Vagina (tissue), 2 donors: ENCODE results near the gene STARD3.

Experiments
- POLR2A ChIP-seq, 2 donors: fragments of 450-650 bp; IDR thresholded peaks; one replicate each; pipeline ENCODE4 v1.6.1; 2017; ENCODE audit warnings: antibody characterized with exemption in 2 of 2, mild to moderate bottlenecking in 2 of 2, moderate library complexity in 2 of 2
- POLR2AphosphoS5 ChIP-seq, 2 donors: sonication (generic); formaldehyde crosslinking; IDR thresholded peaks; one replicate each; pipeline ENCODE4 v1.9.0; 2017; ENCODE audit warnings: antibody characterized with exemption in 2 of 2, mild to moderate bottlenecking in 2 of 2, low read depth in 1 of 2; ENCODE audit not compliant: insufficient read depth in 1 of 2
- TF ChIP-seq, protein P1 (sequence below), 3 experiments: fragments of 450-650 bp in 2 of 3; fragments of 200-600 bp in 1 of 3; sonication (generic) in 1 of 3; IDR thresholded peaks; one replicate each; pipeline ENCODE4 v1.5.1; 2017 to 2019; ENCODE audit warnings: antibody characterized with exemption in 3 of 3, mild to moderate bottlenecking in 2 of 3, moderate library complexity in 2 of 3

DNA sequence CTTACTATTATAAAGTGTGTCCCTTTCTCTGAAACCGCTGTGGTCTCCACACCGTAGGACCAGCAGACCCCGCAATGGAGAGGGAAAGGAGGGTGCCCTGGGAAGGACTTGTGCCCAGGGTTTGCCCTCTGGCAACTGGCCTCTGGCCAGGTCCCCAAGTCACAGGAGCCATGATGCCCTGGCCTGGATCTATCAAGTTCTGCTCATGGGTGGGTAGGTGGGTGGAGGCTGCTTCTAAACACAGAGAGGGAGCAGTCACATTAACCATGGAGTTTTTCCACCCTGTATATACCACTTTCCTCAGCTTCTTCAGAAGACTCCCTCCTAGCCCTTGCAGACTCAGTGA lies 19.9 kb upstream of the STARD3 start:
- TF ChIP-seq POLR2AphosphoS5 (IDR thresholded peaks at IDR 0.05; ENCODE audit: insufficient read depth in 1 of 2, low read depth in 1 of 2) (no peak), POLR2A (IDR thresholded peaks at IDR 0.05) (no peak)
- TF ChIP-seq, protein P1, sequence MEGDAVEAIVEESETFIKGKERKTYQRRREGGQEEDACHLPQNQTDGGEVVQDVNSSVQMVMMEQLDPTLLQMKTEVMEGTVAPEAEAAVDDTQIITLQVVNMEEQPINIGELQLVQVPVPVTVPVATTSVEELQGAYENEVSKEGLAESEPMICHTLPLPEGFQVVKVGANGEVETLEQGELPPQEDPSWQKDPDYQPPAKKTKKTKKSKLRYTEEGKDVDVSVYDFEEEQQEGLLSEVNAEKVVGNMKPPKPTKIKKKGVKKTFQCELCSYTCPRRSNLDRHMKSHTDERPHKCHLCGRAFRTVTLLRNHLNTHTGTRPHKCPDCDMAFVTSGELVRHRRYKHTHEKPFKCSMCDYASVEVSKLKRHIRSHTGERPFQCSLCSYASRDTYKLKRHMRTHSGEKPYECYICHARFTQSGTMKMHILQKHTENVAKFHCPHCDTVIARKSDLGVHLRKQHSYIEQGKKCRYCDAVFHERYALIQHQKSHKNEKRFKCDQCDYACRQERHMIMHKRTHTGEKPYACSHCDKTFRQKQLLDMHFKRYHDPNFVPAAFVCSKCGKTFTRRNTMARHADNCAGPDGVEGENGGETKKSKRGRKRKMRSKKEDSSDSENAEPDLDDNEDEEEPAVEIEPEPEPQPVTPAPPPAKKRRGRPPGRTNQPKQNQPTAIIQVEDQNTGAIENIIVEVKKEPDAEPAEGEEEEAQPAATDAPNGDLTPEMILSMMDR (IDR thresholded peaks at IDR 0.05) = no peak
